ENCODE data around the gene DXO.
A peak's percentile ranks its signal among the peaks of the same experiment; 100 is the strongest.
"Not testable (repeated sequence)": the region's sequence is repeated elsewhere in the genome, so short reads cannot be mapped to it uniquely, and the experiment has no call there.

DXO gene

GRCh38 chr6:31971993-31972708, at the start of gene DXO:
TSS of gene DXO (minus strand) at chr6:31972138. CDS start at chr6:31971675, 463 bp downstream.
- TF ChIP-seq CTCF (IDR thresholded peaks at IDR 0.05; ENCODE audit: insufficient read depth, low read depth, low read length, missing control alignments) = no peak
- H3K4me3 ChIP-seq (ENCODE audit: low read length) = peak within 1 kb of the TSS; percentile 93
- peak; percentile 99 for DNase-seq (ENCODE audit: low read depth)

GRCh38 chr6:32014547-32014946, 42.6 kb upstream of the DXO start, which contains the start of gene C4B:
TSS of gene C4B (plus strand) at chr6:32014795. CDS start at chr6:32014846, 51 bp downstream.
- DNase-seq (ENCODE audit: low read depth); H3K4me3 ChIP-seq (ENCODE audit: low read length): not testable (repeated sequence)

- H3K4me3 ChIP-seq (ENCODE audit: low read length); DNase-seq (ENCODE audit: low read depth): not testable (repeated sequence)
Observed at GRCh38 chr6:32013738-32014137, 41.8 kb upstream of the DXO start.

- DNase-seq (ENCODE audit: low read depth); H3K4me3 ChIP-seq (ENCODE audit: low read length): not testable (repeated sequence)
Observed at GRCh38 chr6:32012941-32013617, 41.1 kb upstream of the DXO start.

- not testable (repeated sequence) for DNase-seq (ENCODE audit: low read depth); H3K4me3 ChIP-seq (ENCODE audit: low read length)
Observed at GRCh38 chr6:32010856-32011530, 39.1 kb upstream of the DXO start.

- DNase-seq (ENCODE audit: low read depth); H3K4me3 ChIP-seq (ENCODE audit: low read length): not testable (repeated sequence)
Observed at GRCh38 chr6:32009537-32009936, 37.6 kb upstream of the DXO start.

GRCh38 chr6:32008616-32009015, 36.7 kb upstream of the DXO start:
- not testable (repeated sequence) for H3K4me3 ChIP-seq (ENCODE audit: low read length); DNase-seq (ENCODE audit: low read depth)

- DNase-seq (ENCODE audit: low read depth); H3K4me3 ChIP-seq (ENCODE audit: low read length): not testable (repeated sequence)
Observed at GRCh38 chr6:32008037-32008436, 36.1 kb upstream of the DXO start.

GRCh38 chr6:32007086-32007485, 35.1 kb upstream of the DXO start:
- H3K4me3 ChIP-seq (ENCODE audit: low read length); DNase-seq (ENCODE audit: low read depth): not testable (repeated sequence)

- not testable (repeated sequence) for H3K4me3 ChIP-seq (ENCODE audit: low read length); DNase-seq (ENCODE audit: low read depth)
Observed at GRCh38 chr6:32005991-32006529, 34.1 kb upstream of the DXO start.

GRCh38 chr6:32005538-32005880, 33.6 kb upstream of the DXO start:
- not testable (repeated sequence) for DNase-seq (ENCODE audit: low read depth); H3K4me3 ChIP-seq (ENCODE audit: low read length)

- DNase-seq (ENCODE audit: low read depth) = not testable (repeated sequence)
Observed at GRCh38 chr6:32004864-32005537, 33.1 kb upstream of the DXO start.

GRCh38 chr6:32004393-32004792, 32.5 kb upstream of the DXO start:
- DNase-seq (ENCODE audit: low read depth); H3K4me3 ChIP-seq (ENCODE audit: low read length): not testable (repeated sequence)

More at GRCh38 chr6:32004864-32005537, 33.1 kb upstream of the DXO start:
- H3K4me3 ChIP-seq (ENCODE audit: low read length) = not testable (repeated sequence)

GRCh38 chr6:32003301-32003700, 31.4 kb upstream of the DXO start:
- not testable (repeated sequence) for H3K4me3 ChIP-seq (ENCODE audit: low read length); DNase-seq (ENCODE audit: low read depth)

- not testable (repeated sequence) for H3K4me3 ChIP-seq (ENCODE audit: low read length); DNase-seq (ENCODE audit: low read depth)
Observed at GRCh38 chr6:32002546-32003268, 30.8 kb upstream of the DXO start.

- not testable (repeated sequence) for H3K4me3 ChIP-seq (ENCODE audit: low read length); DNase-seq (ENCODE audit: low read depth)
Observed at GRCh38 chr6:31996385-31996784, 24.4 kb upstream of the DXO start.

- not testable (repeated sequence) for DNase-seq (ENCODE audit: low read depth)
Observed at GRCh38 chr6:31994421-31994820, 22.5 kb upstream of the DXO start.

More at GRCh38 chr6:31994421-31994820, 22.5 kb upstream of the DXO start:
- H3K4me3 ChIP-seq (ENCODE audit: low read length) = not testable (repeated sequence)

Data from epithelial cell of esophagus (primary cell).